ENCODE data around the gene DOK3. TPM values are rescaled to one million over a fixed set of nuclear protein-coding genes. Genes with fewer than 3 reads are reported as not detected.

DOK3 gene
- total and polyA plus RNA-seq, 10 of the 15 experiments (the other 5 are each of a cell fraction or from before 2014, with no cell fraction given), result 6.6 to 107 (median 52.1) TPM

DNA sequence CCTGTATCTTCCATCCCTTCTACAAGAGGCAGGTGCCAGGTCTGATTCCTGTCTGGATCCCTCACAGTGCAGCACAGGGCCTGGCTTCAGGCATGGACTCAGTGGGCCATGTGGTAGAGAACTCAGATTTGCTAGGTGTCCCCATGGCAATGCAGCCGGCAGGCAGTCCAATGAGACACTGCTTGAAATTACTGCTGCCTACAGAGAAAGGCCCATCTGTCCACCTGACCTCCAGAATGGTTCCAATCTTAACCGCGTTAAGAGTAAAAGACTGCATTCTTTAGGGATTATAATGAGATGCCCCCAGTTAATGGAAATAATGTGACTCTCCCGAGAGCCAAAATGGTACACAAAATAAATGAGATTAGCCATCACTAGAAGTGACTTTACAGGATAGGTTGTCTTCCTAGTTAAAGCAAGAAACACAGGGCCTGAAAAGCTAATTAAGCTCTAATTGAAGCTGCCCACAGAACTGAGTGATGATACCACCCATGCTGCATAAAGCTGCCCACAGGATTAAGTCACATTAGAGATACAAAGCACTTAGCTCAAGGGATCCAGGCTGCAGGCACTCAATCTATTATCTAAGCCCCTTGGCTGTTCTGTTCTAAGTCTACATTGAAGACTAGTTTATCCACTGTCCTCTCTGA is 33.3 kb upstream of the DOK3 start:
- FAIRE-seq, result no peak
- no peaks in the 10 kb centered on the region for H4K20me1 ChIP-seq (ENCODE audit: control insufficient read depth, insufficient read depth)
- TF ChIP-seq CEBPB (IDR thresholded peaks at IDR 0.05; ENCODE audit: borderline replicate concordance in 1 of 2, low read depth in 2 of 2, low read length in 2 of 2) (no peak), SMAD1 (IDR thresholded peaks at IDR 0.05; ENCODE audit: low read depth, partially characterized antibody) (no peak), GATAD2B (conservative IDR thresholded peaks at IDR 0.05; ENCODE audit: low read depth) (no peak), YBX1 (IDR thresholded peaks at IDR 0.05) (no peak), WRNIP1 (IDR thresholded peaks at IDR 0.05; ENCODE audit: borderline replicate concordance, low read depth, low read length) (no peak), NR2F1 (conservative IDR thresholded peaks at IDR 0.05) (no peak), TAF1 (IDR thresholded peaks at IDR 0.05; ENCODE audit: borderline replicate concordance, low read depth, low read length) (no peak), TCF3 (IDR thresholded peaks at IDR 0.05; ENCODE audit: borderline replicate concordance, insufficient read depth, low read depth, low read length) (no peak), KLF5 (IDR thresholded peaks at IDR 0.05; ENCODE audit: partially characterized antibody) (no peak), TARDBP (IDR thresholded peaks at IDR 0.05; ENCODE audit: borderline replicate concordance) (no peak), RELB (IDR thresholded peaks at IDR 0.05; ENCODE audit: low read depth) (no peak), DPF2 (IDR thresholded peaks at IDR 0.05) (no peak), RFX5 (IDR thresholded peaks at IDR 0.05; ENCODE audit: low read depth, low read length) (no peak), CBX3 (IDR thresholded peaks at IDR 0.05; ENCODE audit: borderline replicate concordance, low read depth) (no peak)
- H3K79me2 ChIP-seq (ENCODE audit: control insufficient read depth, insufficient read depth, low read length), result no peaks in the 10 kb centered on the region; the same call in 1 of the 2 replicates
- H3K4me1 ChIP-seq (ENCODE audit: control insufficient read depth, insufficient read depth, low read length), result no peaks in the 10 kb centered on the region
- H3K4me2 ChIP-seq (ENCODE audit: control insufficient read depth, insufficient read depth), result no peak overlapping the region
- in situ Hi-C loops (cut with MboI), result no loop called here
- WGBS (ENCODE audit: insufficient coverage, insufficient replicate concordance, low lambda C conversion rate, missing lambda C conversion rate), result 100% methylated on average over 4 of the region's 4 CpGs
- no peak overlapping the region for H3K27ac ChIP-seq (ENCODE audit: control insufficient read depth, insufficient read depth)
- H3K36me3 ChIP-seq (ENCODE audit: control insufficient read depth in 2 of 2, insufficient read depth in 2 of 2, low read length in 1 of 2), result peaks cover 2 to 10% of the 10 kb centered on the region in 2 experiments; a peak in 3 of 4 replicates
- ChIA-PET CTCF (no interaction called here), POLR2A (no interaction called here), SMC1A (ENCODE audit: uncharacterized antibody, unreplicated experiment) (no interaction called here), RAD21 (ENCODE audit: unreplicated experiment) (interaction anchor here (1.5 kb wide), 1 partner anchor 34 kb away, joined by 3 read pairs; no protein-coding TSS in a partner anchor)
- no peak overlapping the region for H3K9ac ChIP-seq (ENCODE audit: control insufficient read depth, insufficient read depth, low read length)
- H3K4me3 ChIP-seq, result no peak overlapping the region
- no peaks in the 10 kb centered on the region for H3K9me3 ChIP-seq (replicated peaks; ENCODE audit: control insufficient read depth, insufficient read depth, low read length)
- intact Hi-C loops (cut with micrococcal nuclease; ENCODE audit: unreplicated experiment), result no loop called here
- H2AFZ ChIP-seq (ENCODE audit: control insufficient read depth, low read depth, low read length), result no peak overlapping the region
- BruUV-seq (replicated peaks), result no TSS peak
- no peak for ATAC-seq
- H3K27me3 ChIP-seq (replicated peaks in 1 of 2; ENCODE audit: control insufficient read depth in 2 of 2, insufficient read depth in 2 of 2, low read length in 1 of 2), result no peaks in the 10 kb centered on the region
- no peak for DNase-seq (ENCODE audit: low read depth, low spot score)

All from GM12878 (cell line).